ENCODE measurements around the gene DYNC2I2. TPM values are rescaled to one million over a fixed set of nuclear protein-coding genes. Genes with fewer than 3 reads are reported as not detected.

The DYNC2I2 gene
- total and polyA plus RNA-seq, 2 experiments from 2014 or later: 39.9 to 78.7 TPM

GRCh38 chr9:128657344-128657704, 677 bp upstream of the DYNC2I2 start:
- DNase-seq (ENCODE audit: low spot score): no peak
- Histone ChIP-seq H3K4me1 (ENCODE audit: insufficient read depth) (no peaks in the 10 kb centered on the region), H3K27ac (peak overlapping the region; percentile 99), H3K9me3 (ENCODE audit: low read depth) (no peaks in the 10 kb centered on the region), H3K4me2 (peak overlapping the region; percentile 74), H3K79me2 (peaks cover 14% of the 10 kb centered on the region), H4K20me1 (ENCODE audit: insufficient read depth, poor library complexity, severe bottlenecking) (no peaks in the 10 kb centered on the region), H3K36me3 (replicated peaks; ENCODE audit: insufficient read depth, low read depth) (no peaks in the 10 kb centered on the region), H3K27me3 (no peaks in the 10 kb centered on the region), H3K9me2 (replicated peaks; ENCODE audit: insufficient read depth) (no peaks in the 10 kb centered on the region), H2AFZ (peak overlapping the region; percentile 94), H3K4me3 (no peak overlapping the region)
- TF ChIP-seq EZH2phosphoT487 (IDR thresholded peaks at IDR 0.05; ENCODE audit: low read depth, severe bottlenecking, unreplicated experiment) (no peak), EZH2 (IDR thresholded peaks at IDR 0.05; ENCODE audit: borderline replicate concordance) (no peak)
- TF ChIP-seq, protein P1, sequence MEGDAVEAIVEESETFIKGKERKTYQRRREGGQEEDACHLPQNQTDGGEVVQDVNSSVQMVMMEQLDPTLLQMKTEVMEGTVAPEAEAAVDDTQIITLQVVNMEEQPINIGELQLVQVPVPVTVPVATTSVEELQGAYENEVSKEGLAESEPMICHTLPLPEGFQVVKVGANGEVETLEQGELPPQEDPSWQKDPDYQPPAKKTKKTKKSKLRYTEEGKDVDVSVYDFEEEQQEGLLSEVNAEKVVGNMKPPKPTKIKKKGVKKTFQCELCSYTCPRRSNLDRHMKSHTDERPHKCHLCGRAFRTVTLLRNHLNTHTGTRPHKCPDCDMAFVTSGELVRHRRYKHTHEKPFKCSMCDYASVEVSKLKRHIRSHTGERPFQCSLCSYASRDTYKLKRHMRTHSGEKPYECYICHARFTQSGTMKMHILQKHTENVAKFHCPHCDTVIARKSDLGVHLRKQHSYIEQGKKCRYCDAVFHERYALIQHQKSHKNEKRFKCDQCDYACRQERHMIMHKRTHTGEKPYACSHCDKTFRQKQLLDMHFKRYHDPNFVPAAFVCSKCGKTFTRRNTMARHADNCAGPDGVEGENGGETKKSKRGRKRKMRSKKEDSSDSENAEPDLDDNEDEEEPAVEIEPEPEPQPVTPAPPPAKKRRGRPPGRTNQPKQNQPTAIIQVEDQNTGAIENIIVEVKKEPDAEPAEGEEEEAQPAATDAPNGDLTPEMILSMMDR (IDR thresholded peaks at IDR 0.05; ENCODE audit: poor library complexity): no peak
- WGBS (ENCODE audit: low lambda C conversion rate, missing lambda C conversion rate): 97% methylated on average over 13 of the region's 13 CpGs

- H3K4me3 ChIP-seq: no peak overlapping the region
- no peaks in the 10 kb centered on the region for H3K4me1 ChIP-seq (ENCODE audit: insufficient read depth)
- no peaks in the 10 kb centered on the region for H3K9me3 ChIP-seq (ENCODE audit: low read depth)
- 85% methylated on average over 1 of the region's 1 CpG for WGBS (ENCODE audit: low lambda C conversion rate, missing lambda C conversion rate)
- TF ChIP-seq EZH2 (IDR thresholded peaks at IDR 0.05; ENCODE audit: borderline replicate concordance) (no peak), EZH2phosphoT487 (IDR thresholded peaks at IDR 0.05; ENCODE audit: low read depth, severe bottlenecking, unreplicated experiment) (no peak)
- TF ChIP-seq, protein P1 (IDR thresholded peaks at IDR 0.05; ENCODE audit: poor library complexity): no peak
- no peaks in the 10 kb centered on the region for H3K27me3 ChIP-seq
- H3K4me2 ChIP-seq: no peak overlapping the region
- no peaks in the 10 kb centered on the region for H3K9me2 ChIP-seq (replicated peaks; ENCODE audit: insufficient read depth)
- no peak for DNase-seq (ENCODE audit: low spot score)
- H3K27ac ChIP-seq: no peak overlapping the region
- no peaks in the 10 kb centered on the region for H3K36me3 ChIP-seq (replicated peaks; ENCODE audit: insufficient read depth, low read depth)
- H2AFZ ChIP-seq: no peak overlapping the region
- H4K20me1 ChIP-seq (ENCODE audit: insufficient read depth, poor library complexity, severe bottlenecking): no peaks in the 10 kb centered on the region
- H3K79me2 ChIP-seq: peaks cover 14% of the 10 kb centered on the region
These were observed 2.2 kb downstream of the DYNC2I2 start for GRCh38 chr9:128654481-128654880.

- no peak for DNase-seq (ENCODE audit: low spot score)
- Histone ChIP-seq H3K4me2 (no peak overlapping the region), H3K27me3 (no peaks in the 10 kb centered on the region), H3K27ac (no peak overlapping the region), H3K79me2 (peaks cover 16% of the 10 kb centered on the region), H3K9me3 (ENCODE audit: low read depth) (no peaks in the 10 kb centered on the region), H4K20me1 (ENCODE audit: insufficient read depth, poor library complexity, severe bottlenecking) (no peaks in the 10 kb centered on the region), H2AFZ (no peak overlapping the region), H3K4me1 (ENCODE audit: insufficient read depth) (no peaks in the 10 kb centered on the region), H3K4me3 (no peak overlapping the region), H3K9me2 (replicated peaks; ENCODE audit: insufficient read depth) (no peaks in the 10 kb centered on the region), H3K36me3 (replicated peaks; ENCODE audit: insufficient read depth, low read depth) (no peaks in the 10 kb centered on the region)
- WGBS (ENCODE audit: low lambda C conversion rate, missing lambda C conversion rate): 94% methylated on average over 8 of the region's 8 CpGs
- no peak for TF ChIP-seq EZH2phosphoT487 (IDR thresholded peaks at IDR 0.05; ENCODE audit: low read depth, severe bottlenecking, unreplicated experiment)
- TF ChIP-seq, protein P1 (IDR thresholded peaks at IDR 0.05; ENCODE audit: poor library complexity): no peak
- TF ChIP-seq EZH2 (IDR thresholded peaks at IDR 0.05; ENCODE audit: borderline replicate concordance): no peak
These were observed 2.7 kb downstream of the DYNC2I2 start for GRCh38 chr9:128653908-128654307.

- no peak overlapping the region for H3K4me2 ChIP-seq
- no peaks in the 10 kb centered on the region for H3K9me2 ChIP-seq (replicated peaks; ENCODE audit: insufficient read depth)
- H3K79me2 ChIP-seq: peaks cover 19% of the 10 kb centered on the region
- no peaks in the 10 kb centered on the region for H3K36me3 ChIP-seq (replicated peaks; ENCODE audit: insufficient read depth, low read depth)
- H4K20me1 ChIP-seq (ENCODE audit: insufficient read depth, poor library complexity, severe bottlenecking): no peaks in the 10 kb centered on the region
- 97% methylated on average over 5 of the region's 5 CpGs for WGBS (ENCODE audit: low lambda C conversion rate, missing lambda C conversion rate)
- H2AFZ ChIP-seq: no peak overlapping the region
- H3K4me3 ChIP-seq: no peak overlapping the region
- H3K27me3 ChIP-seq: no peaks in the 10 kb centered on the region
- DNase-seq (ENCODE audit: low spot score): no peak
- TF ChIP-seq EZH2 (IDR thresholded peaks at IDR 0.05; ENCODE audit: borderline replicate concordance) (no peak), EZH2phosphoT487 (IDR thresholded peaks at IDR 0.05; ENCODE audit: low read depth, severe bottlenecking, unreplicated experiment) (no peak)
- TF ChIP-seq, protein P1 (IDR thresholded peaks at IDR 0.05; ENCODE audit: poor library complexity): no peak
- no peaks in the 10 kb centered on the region for H3K9me3 ChIP-seq (ENCODE audit: low read depth)
- no peaks in the 10 kb centered on the region for H3K4me1 ChIP-seq (ENCODE audit: insufficient read depth)
- no peak overlapping the region for H3K27ac ChIP-seq
These were observed 4.8 kb downstream of the DYNC2I2 start for GRCh38 chr9:128651798-128652197.
